Vagina (tissue), 2 donors: ENCODE data around the gene CCDC117.

ENCODE experiments used
- CTCF ChIP-seq, 3 experiments: fragments of 450-650 bp in 2 of 3; fragments of 200-600 bp in 1 of 3; sonication (generic) in 1 of 3; IDR thresholded peaks; one replicate each; pipeline ENCODE4 v1.5.1; 2017 to 2019; ENCODE audit warnings: antibody characterized with exemption in 3 of 3, mild to moderate bottlenecking in 2 of 3, moderate library complexity in 2 of 3
- POLR2A ChIP-seq, 2 donors: fragments of 450-650 bp; IDR thresholded peaks; one replicate each; pipeline ENCODE4 v1.6.1; 2017; ENCODE audit warnings: antibody characterized with exemption in 2 of 2, mild to moderate bottlenecking in 2 of 2, moderate library complexity in 2 of 2
- POLR2AphosphoS5 ChIP-seq, 2 donors: sonication (generic); formaldehyde crosslinking; IDR thresholded peaks; one replicate each; pipeline ENCODE4 v1.9.0; 2017; ENCODE audit warnings: antibody characterized with exemption in 2 of 2, mild to moderate bottlenecking in 2 of 2, low read depth in 1 of 2; ENCODE audit not compliant: insufficient read depth in 1 of 2

- TF ChIP-seq CTCF (IDR thresholded peaks at IDR 0.05) = no peak
- no peak for TF ChIP-seq POLR2A (IDR thresholded peaks at IDR 0.05)
- TF ChIP-seq POLR2AphosphoS5 (IDR thresholded peaks at IDR 0.05; ENCODE audit: insufficient read depth in 1 of 2, low read depth in 1 of 2) = no peak
Measured at GRCh38 chr22:28741200-28741784, 31.2 kb upstream of the CCDC117 start.
